Activated naive CD4-positive, alpha-beta T cell treated with anti-CD3 and anti-CD28 coated beads, Interleukin-2, amount 10 ng/mL, durations not matched to agents 7 days and 5 days (primary cell): ENCODE measurements around the gene CCK.

ENCODE experiments used
- CTCF ChIA-PET: fragments of 350-600 bp; sonication (Branson Sonifier 250); formaldehyde crosslinking; loops from one replicate; lab custom pipeline; 2021; ENCODE audit warnings: antibody characterized with exemption; lab: Charles Lee
- DNase-seq: peaks from one replicate; pipeline ENCODE4 v3.0.0-alpha.2; 2020
- H3K27ac Mint-ChIP-seq: one replicate; pipeline ENCODE4 v1.8.0; 2021; ENCODE audit warnings: mild to moderate bottlenecking, moderate library complexity, mixed read lengths
- H3K27me3 Mint-ChIP-seq: one replicate; pipeline ENCODE4 v1.8.0; 2021; ENCODE audit warnings: mild to moderate bottlenecking, mixed read lengths
- H3K36me3 Mint-ChIP-seq: one replicate; pipeline ENCODE4 v1.8.0; 2021; ENCODE audit warnings: mixed read lengths
- H3K4me1 Mint-ChIP-seq: one replicate; pipeline ENCODE4 v1.8.0; 2021; ENCODE audit warnings: mixed read lengths
- H3K4me3 Mint-ChIP-seq: one replicate; pipeline ENCODE4 v1.8.0; 2021; ENCODE audit warnings: mild to moderate bottlenecking, moderate library complexity, mixed read lengths
- H3K9me3 Mint-ChIP-seq: one replicate; pipeline ENCODE4 v1.8.0; 2021; ENCODE audit warnings: mixed read lengths

CCK gene

DNA sequence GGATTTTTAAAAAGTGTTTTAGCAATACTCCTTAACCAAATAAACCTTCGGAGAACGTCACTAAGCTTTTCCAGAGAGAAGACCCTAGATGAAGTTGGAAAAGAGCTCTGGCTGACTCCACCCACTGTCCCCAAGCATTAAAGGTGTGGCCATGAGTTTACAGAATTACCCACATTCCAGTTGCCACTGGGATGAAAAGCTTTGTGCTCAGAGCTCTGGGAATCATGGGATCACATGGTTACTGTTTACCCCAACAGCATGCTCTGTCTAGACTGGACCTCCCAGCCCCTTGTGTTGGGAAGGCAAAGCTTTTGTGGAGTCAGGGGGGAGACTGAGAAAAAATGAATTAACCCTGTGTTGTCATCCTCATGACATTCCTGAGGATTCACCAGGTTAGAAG, 55.3 kb downstream of the CCK start:
- no peak for DNase-seq
- Mint-ChIP-seq H3K4me3 (no peak overlapping the region), H3K36me3 (peaks cover 42% of the 10 kb centered on the region), H3K27me3 (no peaks in the 10 kb centered on the region), H3K27ac (no peak overlapping the region), H3K4me1 (peaks cover 38% of the 10 kb centered on the region), H3K9me3 (no peaks in the 10 kb centered on the region)
- CTCF ChIA-PET = interaction anchor here (1.5 to 2.2 kb wide), 2 partner anchors 20 to 93 kb away, joined by 5 to 7 read pairs; no protein-coding TSS in a partner anchor

DNA sequence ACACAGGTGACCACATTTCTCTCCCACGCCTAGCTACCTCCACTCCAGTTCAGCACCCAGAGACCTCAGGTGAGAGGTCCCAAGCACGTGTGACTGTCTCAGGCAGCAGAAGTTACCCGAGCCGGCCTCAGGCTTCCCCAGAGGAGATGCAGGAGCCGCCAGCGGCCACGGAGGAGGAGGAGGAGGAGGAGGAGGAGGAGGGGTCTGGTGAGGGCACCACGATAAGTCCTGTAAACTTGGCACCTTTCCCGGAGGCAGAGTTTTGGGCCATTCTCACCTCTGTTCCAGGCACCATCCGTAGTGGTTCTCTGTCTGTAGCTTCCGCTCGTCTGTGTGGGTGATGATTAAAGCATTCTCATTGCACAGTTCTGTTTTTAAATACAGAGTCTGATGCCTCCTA, 56.1 kb downstream of the CCK start:
- CTCF ChIA-PET = interaction anchor here (0.6 to 2.2 kb wide), 4 partner anchors 14 to 1715 kb away, joined by 3 to 7 read pairs (median 4); no protein-coding TSS in a partner anchor
- H3K27ac Mint-ChIP-seq = peak overlapping the region; percentile 67
- H3K36me3 Mint-ChIP-seq = peaks cover 43% of the 10 kb centered on the region
- no peaks in the 10 kb centered on the region for H3K9me3 Mint-ChIP-seq
- H3K4me1 Mint-ChIP-seq = peaks cover 30% of the 10 kb centered on the region
- H3K4me3 Mint-ChIP-seq = no peak overlapping the region
- DNase-seq = no peak
- H3K27me3 Mint-ChIP-seq = no peaks in the 10 kb centered on the region
